HG03103 (cell line): Measurements from ENCODE around the gene HSD17B8.

ENCODE experiments used
- ATAC-seq: cut with Tn5 transposase; IDR thresholded peaks from one replicate; pipeline ENCODE4 v1.9.1; 2021; ENCODE audit warnings: low read depth; ENCODE audit not compliant: unreplicated experiment

The HSD17B8 gene

DNA sequence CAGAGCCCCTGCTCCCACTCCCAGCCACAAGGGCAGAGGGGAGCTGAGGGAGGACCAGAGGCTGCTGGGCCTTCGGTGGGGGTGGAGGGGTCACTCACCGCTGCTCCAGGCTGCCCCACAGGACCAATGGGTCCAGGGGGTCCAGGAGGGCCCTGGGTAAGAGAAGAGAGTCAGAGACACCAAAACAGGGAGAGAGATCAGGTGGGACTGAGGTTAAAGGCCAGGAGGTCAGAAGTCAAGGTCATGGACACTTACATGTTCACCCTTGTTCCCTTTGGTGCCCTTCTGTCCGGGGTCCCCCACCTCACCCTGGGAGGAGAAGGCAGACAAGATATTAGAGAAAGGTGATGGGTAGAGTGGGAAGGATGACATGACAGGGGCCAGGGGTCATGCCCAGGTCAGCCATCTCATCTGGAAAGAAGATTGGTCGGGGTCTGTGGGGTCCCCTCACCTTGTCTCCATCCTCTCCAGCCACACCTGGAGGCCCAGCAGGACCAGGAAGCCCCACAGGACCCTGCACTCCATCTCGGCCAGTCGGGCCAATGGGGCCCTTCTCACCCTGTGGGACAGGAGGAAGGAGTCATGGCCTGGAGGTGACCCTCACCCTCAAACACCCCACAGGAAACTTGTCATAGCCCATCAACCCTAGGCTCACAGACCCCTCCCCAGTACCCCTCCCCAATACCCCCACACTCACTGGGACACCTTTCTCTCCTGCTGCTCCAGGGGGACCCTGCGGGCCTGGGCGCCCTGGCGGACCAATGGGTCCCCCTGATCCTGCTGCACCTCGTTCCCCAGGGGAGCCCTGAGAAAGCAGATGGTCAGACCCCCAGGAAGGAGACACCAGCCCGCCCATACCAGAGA is 33.2 kb upstream of the HSD17B8 start:
- no peak for ATAC-seq

DNA sequence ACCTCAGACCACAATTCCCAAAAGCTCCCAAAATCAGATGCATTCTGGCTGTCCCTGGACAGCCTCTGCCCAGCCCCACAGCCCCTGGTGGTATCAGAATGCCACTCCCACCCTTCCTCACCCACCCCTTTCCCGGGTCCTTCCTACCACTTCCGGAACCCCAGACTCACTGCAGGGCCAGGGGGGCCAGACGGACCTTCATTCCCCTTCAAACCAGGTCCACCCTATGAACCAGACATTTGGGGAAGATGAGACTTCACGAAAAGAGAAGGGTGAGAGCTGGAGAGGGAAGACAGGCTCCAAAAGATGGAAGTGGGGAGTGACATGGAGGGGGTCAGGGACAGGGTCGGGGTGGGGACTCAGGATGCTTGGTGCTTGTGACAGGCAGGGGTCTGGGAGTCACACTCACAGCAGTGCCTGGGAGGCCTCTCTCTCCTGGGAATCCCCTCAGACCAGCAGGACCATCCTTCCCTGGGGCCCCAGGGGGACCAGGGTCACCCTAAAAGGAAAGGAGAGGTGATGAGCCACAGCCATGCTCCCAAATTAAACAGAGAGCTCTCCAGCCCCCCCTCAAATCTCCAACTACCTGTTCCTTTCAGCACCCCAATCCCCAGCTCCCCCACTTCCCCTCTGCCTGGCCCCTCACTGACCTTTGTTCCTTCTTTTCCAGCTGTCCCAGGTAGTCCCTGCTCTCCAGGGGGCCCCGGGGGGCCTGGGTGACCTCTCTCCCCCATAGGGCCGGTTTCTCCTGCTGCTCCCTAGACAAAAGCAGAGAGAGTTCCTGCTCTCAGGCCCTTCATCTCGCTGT is 32.4 kb upstream of the HSD17B8 start:
- ATAC-seq: no peak

- ATAC-seq: no peak
Observed at GRCh38 chr6:33172688-33173534, 31.5 kb upstream of the HSD17B8 start.

DNA sequence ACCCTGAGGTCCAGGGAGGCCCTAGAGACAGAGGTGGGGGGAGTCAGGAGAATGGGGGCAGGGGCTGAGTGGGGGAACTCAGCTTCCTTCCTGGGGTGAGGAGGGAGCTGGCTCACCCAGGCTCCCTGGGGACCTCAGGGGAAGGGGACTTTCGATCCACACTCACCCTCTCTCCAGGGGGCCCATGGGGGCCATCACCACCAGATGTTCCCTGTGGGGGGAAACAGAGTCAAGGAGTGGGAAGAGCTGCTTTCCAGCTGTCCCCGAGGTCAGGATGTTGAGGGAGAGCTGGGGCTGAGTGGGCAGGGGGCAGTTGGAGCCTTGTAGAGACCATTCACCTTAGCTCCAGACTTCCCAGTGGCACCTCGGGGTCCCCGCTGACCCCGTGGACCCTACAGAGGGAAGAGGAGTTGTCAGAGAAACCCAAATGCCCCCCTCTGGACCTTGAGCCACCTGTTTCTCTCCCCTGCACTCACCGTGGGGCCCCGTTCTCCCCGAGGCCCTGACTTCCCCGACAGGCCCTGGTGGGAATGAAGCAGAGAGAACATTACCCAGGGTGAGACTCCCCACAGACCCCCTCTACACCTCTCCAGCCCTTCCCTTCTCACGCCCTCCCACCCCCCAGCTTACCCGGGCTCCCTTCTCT is 30.8 kb upstream of the HSD17B8 start:
- no peak for ATAC-seq

DNA sequence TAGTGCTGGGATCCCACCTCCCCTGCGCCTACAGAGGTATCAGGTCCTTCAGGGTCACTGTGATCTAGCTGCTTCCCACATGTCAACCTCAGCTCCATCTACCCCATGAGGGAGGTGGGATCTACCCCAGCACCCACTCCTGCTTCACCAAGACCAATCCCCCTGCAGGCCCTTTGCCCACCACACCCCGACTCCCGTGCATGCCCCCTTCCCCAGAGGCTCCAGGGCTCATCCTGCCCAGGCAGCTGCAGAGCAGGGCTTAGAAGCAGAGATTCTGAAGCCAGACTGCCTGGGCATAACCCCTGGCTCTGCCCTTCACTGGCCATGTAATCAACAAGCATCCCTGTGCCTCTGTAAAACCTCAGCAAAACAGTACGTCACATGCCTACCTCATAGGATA is 29.7 kb upstream of the HSD17B8 start:
- ATAC-seq: no peak

DNA sequence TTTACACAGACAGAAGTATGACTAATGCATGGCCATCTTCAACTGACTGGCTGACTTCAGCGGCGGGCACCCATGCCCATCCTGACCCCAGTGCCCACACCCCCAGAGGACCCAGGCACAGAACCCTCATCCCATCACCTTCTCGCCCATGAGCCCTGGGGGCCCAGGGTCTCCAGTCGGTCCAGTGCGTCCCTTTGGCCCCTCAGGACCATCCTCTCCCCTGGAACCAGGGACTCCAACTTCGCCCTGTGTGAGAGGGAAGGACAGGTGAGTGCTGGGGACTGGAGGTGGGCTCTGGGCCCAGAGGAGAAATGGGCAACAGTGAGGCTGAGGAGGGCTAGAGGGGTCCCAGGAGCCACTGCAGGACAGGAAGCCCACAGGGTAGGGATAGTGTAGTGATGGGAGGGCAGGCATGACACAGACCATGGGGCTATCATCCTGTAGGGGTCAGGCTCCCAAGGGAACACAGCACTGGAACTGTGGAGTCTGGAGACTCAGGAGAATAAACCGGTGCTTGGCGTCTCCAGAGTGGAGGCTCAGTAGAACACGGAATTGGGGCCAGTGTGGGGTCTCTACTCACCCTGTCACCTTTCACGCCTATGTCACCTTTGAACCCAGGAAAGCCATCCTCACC is 28.9 kb upstream of the HSD17B8 start:
- ATAC-seq: no peak

DNA sequence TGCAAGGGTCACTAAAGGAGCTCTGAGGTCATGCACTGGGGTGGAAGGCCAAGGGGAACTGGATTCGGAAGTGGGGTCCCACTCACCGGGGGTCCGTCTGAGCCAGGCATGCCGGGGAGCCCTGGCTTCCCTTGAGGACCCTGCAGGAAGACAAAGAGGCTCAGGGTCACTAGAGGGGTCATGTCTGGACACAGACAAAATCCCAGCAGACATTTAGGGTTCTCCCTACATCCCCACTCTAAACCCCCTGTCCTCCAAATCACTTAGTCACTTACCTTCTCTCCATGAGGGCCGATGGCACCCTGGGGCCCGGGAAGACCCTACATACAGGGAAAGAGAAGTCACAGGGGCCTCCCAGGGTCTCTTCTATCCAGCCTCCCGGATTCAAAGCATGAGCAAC is 27.5 kb upstream of the HSD17B8 start:
- no peak for ATAC-seq

DNA sequence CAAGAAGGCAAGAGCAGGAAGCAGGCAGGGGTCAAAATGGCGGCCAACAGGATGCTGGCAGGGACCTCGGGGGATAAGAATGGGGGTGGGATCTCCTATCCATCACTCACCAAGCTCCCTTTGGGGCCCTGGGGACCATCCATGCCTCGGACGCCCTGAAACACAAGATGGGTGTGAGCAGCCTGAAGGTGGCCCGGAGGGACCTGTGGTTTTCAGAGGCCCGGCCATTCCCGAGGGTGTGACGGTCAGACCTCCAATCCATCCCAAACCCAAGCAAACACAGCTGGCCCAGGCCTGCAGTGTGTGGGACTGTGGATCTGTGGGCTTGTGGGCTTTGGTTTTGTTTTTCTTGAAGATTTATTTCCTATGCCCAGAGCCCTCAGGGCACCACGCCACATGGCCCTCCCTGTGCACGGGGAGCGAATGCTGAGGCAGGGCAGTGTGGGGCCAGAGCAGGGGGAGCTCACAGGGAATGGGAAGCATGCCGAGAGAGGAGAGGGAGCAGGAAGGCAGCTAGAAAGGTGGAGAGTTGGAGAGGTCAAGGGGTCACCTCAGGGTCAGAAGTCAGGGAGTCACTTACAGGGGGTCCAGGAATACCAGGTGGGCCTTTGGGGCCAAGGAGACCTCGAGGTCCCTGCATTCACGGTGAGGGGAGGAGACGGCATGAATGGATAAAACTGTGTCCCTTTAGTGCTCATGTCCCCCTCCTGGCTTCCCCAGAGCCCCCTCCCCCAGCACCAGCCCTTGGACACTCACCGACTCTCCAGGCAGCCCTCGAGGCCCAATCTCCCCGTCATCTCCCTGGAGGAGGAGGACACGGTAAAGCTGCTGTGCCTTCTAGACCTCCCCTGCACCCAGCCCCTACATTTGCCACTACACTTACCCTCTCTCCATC is 26.7 kb upstream of the HSD17B8 start:
- ATAC-seq: no peak

GRCh38 chr6:33178755-33179475 is 25.5 kb upstream of the HSD17B8 start:
- no peak for ATAC-seq

DNA sequence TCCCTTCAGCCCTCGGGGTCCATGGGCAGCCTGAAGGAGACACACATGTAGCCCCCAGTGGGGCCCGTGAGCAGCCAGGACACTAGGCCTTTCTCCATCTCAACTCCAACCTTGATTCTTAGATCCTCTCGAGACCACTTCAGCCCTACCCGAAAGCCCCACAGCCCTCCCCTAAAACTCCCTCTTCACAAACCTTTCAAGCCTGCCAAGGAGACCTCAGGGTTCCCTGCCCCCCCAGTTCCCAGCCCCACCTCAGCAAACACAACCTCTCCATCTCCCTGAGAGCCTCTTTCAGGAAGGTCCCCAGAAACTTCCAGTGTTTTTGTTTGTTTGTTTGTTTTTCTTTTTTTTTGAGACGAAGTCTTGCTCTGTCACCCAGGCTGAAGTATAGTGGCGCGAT is 23.3 kb upstream of the HSD17B8 start:
- no peak for ATAC-seq

DNA sequence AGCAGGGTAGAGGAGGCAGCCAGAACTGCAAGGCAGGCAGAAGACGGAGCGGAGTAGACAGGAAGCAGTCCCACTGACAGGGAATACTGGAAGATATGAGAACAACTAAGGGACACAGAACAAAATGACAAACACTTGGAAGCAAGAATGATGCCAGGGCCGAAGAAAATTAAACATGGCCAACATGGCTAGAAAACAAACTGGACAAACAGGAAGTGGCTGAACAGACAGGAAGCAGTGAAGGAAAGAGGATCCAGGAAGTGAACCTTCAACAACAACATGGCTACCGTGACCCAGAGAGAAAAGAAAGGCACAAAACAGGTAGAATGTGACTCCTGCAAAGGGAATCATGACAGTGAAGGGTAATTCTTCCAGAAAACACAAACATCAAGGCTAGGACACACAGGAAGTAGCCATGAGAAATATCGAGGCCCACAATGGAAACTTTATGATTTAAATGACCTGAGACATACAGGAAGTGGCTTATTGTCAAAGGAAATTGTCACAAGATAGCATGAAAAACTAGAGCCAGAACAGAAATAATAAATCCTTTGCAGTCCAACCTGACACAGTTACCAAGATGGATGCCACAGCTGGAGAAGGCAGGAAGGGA is 21.3 kb upstream of the HSD17B8 start:
- no peak for ATAC-seq

GRCh38 chr6:33185190-33185589 is 19.3 kb upstream of the HSD17B8 start:
- no peak for ATAC-seq

DNA sequence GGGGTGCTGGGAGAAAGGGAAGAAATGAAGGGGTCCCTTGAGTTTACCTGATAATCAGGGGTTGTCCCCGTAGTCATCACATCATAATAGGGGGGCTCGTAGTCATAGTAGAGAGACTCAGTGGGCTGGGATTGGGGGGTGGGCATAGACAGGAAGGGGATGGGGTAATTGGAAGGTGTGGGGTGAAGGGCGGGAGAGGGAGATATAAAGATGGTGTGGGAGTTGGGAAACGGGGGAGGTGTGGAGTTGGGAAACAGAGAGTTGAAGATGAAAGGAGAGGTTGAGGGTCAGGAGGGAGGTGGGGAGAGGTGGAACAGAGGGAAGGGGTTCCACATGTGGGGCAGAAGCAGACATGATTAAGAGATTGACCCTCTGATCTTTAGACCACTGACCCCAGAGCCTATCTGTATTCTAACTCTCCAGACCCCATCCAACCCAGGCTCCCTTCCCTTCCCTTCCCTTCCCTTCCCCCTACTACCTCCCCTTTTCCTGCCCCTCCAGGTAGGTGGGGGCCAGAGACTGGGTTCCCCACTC is 18.7 kb upstream of the HSD17B8 start:
- no peak for ATAC-seq

- ATAC-seq: no peak
Observed at GRCh38 chr6:33187809-33188208, 16.6 kb upstream of the HSD17B8 start.

- ATAC-seq: no peak
Observed at GRCh38 chr6:33189164-33189563, 15.3 kb upstream of the HSD17B8 start.

- ATAC-seq: no peak
Observed at GRCh38 chr6:33189625-33190448, 14.6 kb upstream of the HSD17B8 start.
